OCI-LY7 (cell line): ENCODE data around the gene CTNNBL1. TPM values are rescaled to one million over a fixed set of nuclear protein-coding genes. Genes with fewer than 3 reads are reported as not detected.
A peak's percentile ranks its signal among the peaks of the same experiment; 100 is the strongest.

Experiments used
- BruUV-seq: library from RNA; stranded (reverse); fragments of 400-500 nt; replicated peaks from 2 replicates; lab custom pipeline; 2021; lab: Mats Ljungman, UMichigan
- CTCF ChIA-PET: fragments of 300-600 bp; sonication (Branson Sonifier 250); formaldehyde crosslinking; loops from one replicate; lab custom pipeline; 2022; ENCODE audit warnings: antibody characterized with exemption; ENCODE audit not compliant: unreplicated experiment; lab: Charles Lee
- POLR2A ChIA-PET: fragments of 300-600 bp; sonication (Branson Sonifier 250); formaldehyde crosslinking; loops from one replicate; lab custom pipeline; 2022; ENCODE audit warnings: antibody characterized with exemption; lab: Charles Lee
- DNase-seq: peaks from one replicate; pipeline ENCODE4 v3.0.0-alpha.2; 2015; ENCODE audit warnings: low spot score
- H2AFZ ChIP-seq: fragments of 200-600 bp; sonication (generic), shearing (Covaris generic); 2 replicates; pipeline ENCODE4 v1.6.1; 2014; ENCODE audit warnings: mild to moderate bottlenecking, antibody characterized with exemption, low read length, moderate library complexity
- H3K27ac ChIP-seq: fragments of 200-600 bp; sonication (generic); 2 replicates; pipeline ENCODE4 v1.5.1; 2014; ENCODE audit warnings: mixed run types, low read depth, mild to moderate bottlenecking, moderate library complexity, low read length, inconsistent platforms; ENCODE audit not compliant: poor library complexity, severe bottlenecking
- H3K36me3 ChIP-seq: fragments of 200-600 bp; sonication (generic); 2 replicates; pipeline ENCODE4 v1.6.1; 2014; ENCODE audit warnings: mild to moderate bottlenecking, antibody characterized with exemption, low read length, moderate library complexity, mixed read lengths; ENCODE audit not compliant: insufficient read depth
- H3K4me1 ChIP-seq: fragments of 200-600 bp; sonication (generic); 2 replicates; pipeline ENCODE4 v1.5.1; 2014; ENCODE audit warnings: mild to moderate bottlenecking, low read length; ENCODE audit not compliant: insufficient read depth, poor library complexity, severe bottlenecking
- H3K4me2 ChIP-seq: fragments of 200-600 bp; sonication (generic); 2 replicates; pipeline ENCODE4 v1.6.1; 2014; ENCODE audit warnings: mild to moderate bottlenecking, low read length
- H3K4me3 ChIP-seq: fragments of 200-600 bp; sonication (generic); 2 replicates; pipeline ENCODE4 v1.5.1; 2014; ENCODE audit warnings: mild to moderate bottlenecking, low read depth, low read length; ENCODE audit not compliant: poor library complexity, severe bottlenecking
- H3K79me2 ChIP-seq: fragments of 200-600 bp; sonication (generic); 2 replicates; pipeline ENCODE4 v1.6.1; 2016; ENCODE audit warnings: low read depth, mild to moderate bottlenecking, low read length, moderate library complexity, mixed read lengths; ENCODE audit not compliant: insufficient read depth
- H3K9me2 ChIP-seq: fragments of 200-600 bp; sonication (generic); 2 replicates; pipeline ENCODE4 v1.6.1; 2016; ENCODE audit warnings: mild to moderate bottlenecking, low read length, mixed read lengths; ENCODE audit not compliant: insufficient read depth
- H3K9me3 ChIP-seq: fragments of 200-600 bp; sonication (generic); 2 replicates; pipeline ENCODE4 v1.6.1; 2014; ENCODE audit warnings: mild to moderate bottlenecking, mixed run types, low read length, mixed read lengths
- H4K20me1 ChIP-seq: fragments of 200-600 bp; sonication (generic); 2 replicates; pipeline ENCODE4 v1.6.1; 2014; ENCODE audit warnings: mild to moderate bottlenecking, antibody characterized with exemption, low read length, moderate library complexity, mixed read lengths; ENCODE audit not compliant: insufficient read depth
- EZH2phosphoT487 ChIP-seq: fragments of 200-600 bp; sonication (generic); IDR thresholded peaks from 2 replicates; pipeline ENCODE4 v1.6.1; 2018; ENCODE audit warnings: low read depth, borderline replicate concordance, mild to moderate bottlenecking, mixed run types, antibody characterized with exemption, low read length, moderate library complexity, mixed read lengths
- intact Hi-C: fragments of 100-400 bp; cut with micrococcal nuclease; formaldehyde crosslinking; loops from one replicate; pipeline ENCODE4 v1.10.0; 2022; ENCODE audit not compliant: unreplicated experiment
- total RNA-seq, 2 experiments: library from RNA; depleted of rRNA in 1 of 2; stranded (reverse); fragments of >200 nt in 1 of 2; shearing (Covaris generic) in 1 of 2; gene quantifications; 2 replicates each; pipeline ENCODE4 v1.2.3, GENCODE V29; 2014 to 2022
- TF ChIP-seq, protein P1 (sequence below): fragments of 200-600 bp; sonication (generic); conservative IDR thresholded peaks from 2 replicates; pipeline ENCODE4 v1.5.1; 2014; ENCODE audit warnings: mild to moderate bottlenecking, antibody characterized with exemption, low read length, moderate library complexity, mixed read lengths

Gene CTNNBL1
- total RNA-seq, 2 experiments from 2014 or later = 38.0 to 90.0 TPM

DNA sequence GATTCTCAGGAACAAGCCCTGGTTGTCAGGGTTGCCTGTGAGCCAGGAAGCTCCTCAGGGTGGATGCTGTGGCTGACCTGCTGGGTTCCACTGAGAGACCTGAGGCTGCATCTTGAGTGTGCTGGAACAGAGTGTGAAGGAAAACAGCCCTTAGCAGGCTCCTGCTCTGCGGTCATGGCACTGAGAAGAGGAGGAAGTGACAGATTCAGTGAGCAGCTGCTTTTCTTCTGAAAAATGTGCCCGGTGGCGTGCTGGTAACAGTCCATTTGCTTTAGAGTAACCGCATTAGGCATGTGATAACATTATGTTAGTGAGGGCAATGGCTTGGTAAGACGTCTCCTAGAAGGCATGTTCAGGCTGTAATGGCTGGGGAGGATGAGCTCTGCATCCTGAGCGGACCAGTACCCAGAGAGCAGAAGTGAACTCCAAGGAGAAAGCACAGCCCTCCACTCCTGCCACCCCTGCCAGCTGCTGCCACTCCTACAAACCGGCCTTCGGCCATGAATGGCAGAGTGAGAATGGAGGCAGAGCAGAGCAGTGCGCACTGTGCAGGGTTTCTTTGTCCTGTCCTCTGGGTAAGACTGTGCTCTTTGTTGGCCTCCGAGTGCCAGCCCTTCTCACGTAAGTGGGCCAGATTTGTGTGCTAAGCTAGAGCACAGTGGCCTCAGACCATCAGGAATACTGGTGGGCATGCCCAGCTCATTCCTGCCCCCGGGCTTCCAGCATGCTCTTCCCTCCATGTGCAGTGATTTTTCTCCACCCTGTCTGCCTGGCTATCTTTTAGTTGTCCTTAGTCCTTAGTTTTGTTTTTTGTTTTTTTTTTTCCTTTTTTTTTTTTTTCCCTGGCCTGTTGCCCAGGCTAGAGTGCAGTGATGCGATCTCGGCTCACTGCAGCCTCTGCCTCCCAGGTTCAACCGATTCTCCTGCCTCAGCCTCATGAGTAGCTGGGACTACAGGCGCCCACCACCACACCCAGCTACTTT is 111.0 kb downstream of the CTNNBL1 start:
- intact Hi-C loops = loop anchor here (1.0 kb wide), 1 partner anchor 59 kb away; no protein-coding TSS in a partner anchor
- peak; percentile 86 for DNase-seq
- Histone ChIP-seq H3K4me3 (peak overlapping the region; percentile 46), H3K4me1 (peaks cover 49% of the 10 kb centered on the region), H3K27ac (peak overlapping the region; percentile 90), H3K36me3 (peaks cover 37% of the 10 kb centered on the region), H3K9me2 (no peaks in the 10 kb centered on the region), H2AFZ (peak overlapping the region; percentile 77), H4K20me1 (no peaks in the 10 kb centered on the region), H3K9me3 (no peaks in the 10 kb centered on the region), H3K79me2 (no peaks in the 10 kb centered on the region), H3K4me2 (peak overlapping the region; percentile 81)
- no peak for TF ChIP-seq EZH2phosphoT487
- TF ChIP-seq, protein P1, sequence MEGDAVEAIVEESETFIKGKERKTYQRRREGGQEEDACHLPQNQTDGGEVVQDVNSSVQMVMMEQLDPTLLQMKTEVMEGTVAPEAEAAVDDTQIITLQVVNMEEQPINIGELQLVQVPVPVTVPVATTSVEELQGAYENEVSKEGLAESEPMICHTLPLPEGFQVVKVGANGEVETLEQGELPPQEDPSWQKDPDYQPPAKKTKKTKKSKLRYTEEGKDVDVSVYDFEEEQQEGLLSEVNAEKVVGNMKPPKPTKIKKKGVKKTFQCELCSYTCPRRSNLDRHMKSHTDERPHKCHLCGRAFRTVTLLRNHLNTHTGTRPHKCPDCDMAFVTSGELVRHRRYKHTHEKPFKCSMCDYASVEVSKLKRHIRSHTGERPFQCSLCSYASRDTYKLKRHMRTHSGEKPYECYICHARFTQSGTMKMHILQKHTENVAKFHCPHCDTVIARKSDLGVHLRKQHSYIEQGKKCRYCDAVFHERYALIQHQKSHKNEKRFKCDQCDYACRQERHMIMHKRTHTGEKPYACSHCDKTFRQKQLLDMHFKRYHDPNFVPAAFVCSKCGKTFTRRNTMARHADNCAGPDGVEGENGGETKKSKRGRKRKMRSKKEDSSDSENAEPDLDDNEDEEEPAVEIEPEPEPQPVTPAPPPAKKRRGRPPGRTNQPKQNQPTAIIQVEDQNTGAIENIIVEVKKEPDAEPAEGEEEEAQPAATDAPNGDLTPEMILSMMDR = no peak
- no TSS peak for BruUV-seq
- CTCF ChIA-PET = interaction anchor here (0.9 kb wide), 1 partner anchor 56 kb away, joined by 3 read pairs; no protein-coding TSS in a partner anchor
- POLR2A ChIA-PET = interaction anchor here (0.6 to 1.6 kb wide), 7 partner anchors 9 to 131 kb away, joined by 3 to 6 read pairs (median 4); no protein-coding TSS in a partner anchor

DNA sequence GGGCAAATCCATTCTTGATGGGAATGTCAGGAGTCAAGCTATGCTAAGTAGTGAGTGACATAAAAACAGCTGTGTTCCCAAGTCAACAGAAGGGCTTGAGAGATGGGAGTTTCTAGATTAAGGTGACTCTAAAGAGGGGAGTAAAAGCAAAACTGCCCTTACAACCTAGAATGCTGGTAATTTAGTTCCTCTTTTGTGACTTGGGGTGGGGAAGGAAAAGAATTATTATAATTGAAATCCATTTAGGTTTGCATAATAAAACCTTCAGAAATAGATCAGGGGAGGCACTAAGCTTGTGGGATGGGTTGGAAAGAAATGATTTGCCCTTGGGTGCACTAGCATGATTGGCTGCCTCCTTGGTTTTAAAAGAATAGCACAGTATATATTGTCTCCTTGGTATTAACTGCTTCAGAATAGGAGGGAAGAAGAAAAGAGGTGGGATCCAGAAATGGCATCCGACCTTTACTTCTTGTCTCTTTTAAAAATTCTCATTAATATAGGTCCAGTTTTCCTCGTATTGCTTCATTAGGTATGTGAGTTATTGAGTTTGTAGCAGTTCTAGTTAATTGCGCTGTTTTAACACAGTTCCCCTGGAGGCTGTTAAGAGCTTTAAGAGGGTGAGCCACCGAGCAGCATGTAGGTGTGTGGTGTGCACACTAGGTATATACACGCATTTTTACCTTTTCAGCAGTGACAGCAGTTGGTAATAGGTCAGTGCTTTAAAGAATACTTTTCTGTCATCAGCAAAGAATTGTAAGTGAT is 113.8 kb downstream of the CTNNBL1 start:
- peaks cover 48% of the 10 kb centered on the region for H3K4me1 ChIP-seq

More for the DNA sequence above, 113.8 kb downstream of the CTNNBL1 start:
- Histone ChIP-seq H3K9me2 (no peaks in the 10 kb centered on the region), H3K79me2 (no peaks in the 10 kb centered on the region), H3K27ac (no peak overlapping the region), H3K9me3 (no peaks in the 10 kb centered on the region), H2AFZ (no peak overlapping the region), H3K4me3 (no peak overlapping the region), H3K36me3 (peaks cover 42% of the 10 kb centered on the region), H4K20me1 (no peaks in the 10 kb centered on the region), H3K4me2 (no peak overlapping the region; the same call in 1 of the 2 replicates)
- no peak for DNase-seq
- intact Hi-C loops = no loop called here
- POLR2A ChIA-PET = interaction anchor here (0.6 kb wide), 1 partner anchor 240 kb away, joined by 4 read pairs; no protein-coding TSS in a partner anchor
- BruUV-seq = no TSS peak
- CTCF ChIA-PET = no interaction called here
- TF ChIP-seq, protein P1 = no peak
- TF ChIP-seq EZH2phosphoT487 = no peak
